Activated naive CD4-positive, alpha-beta T cell (primary cell): ENCODE measurements around the gene CYP24A1.
"Not testable (repeated sequence)": the region's sequence is repeated elsewhere in the genome, so short reads cannot be mapped to it uniquely, and the experiment has no call there.

ENCODE experiments used
- DNase-seq, 4 experiments: peaks; one replicate each; lab custom pipeline; 2025; lab: John Stamatoyannopoulos, UW

The CYP24A1 gene

DNA sequence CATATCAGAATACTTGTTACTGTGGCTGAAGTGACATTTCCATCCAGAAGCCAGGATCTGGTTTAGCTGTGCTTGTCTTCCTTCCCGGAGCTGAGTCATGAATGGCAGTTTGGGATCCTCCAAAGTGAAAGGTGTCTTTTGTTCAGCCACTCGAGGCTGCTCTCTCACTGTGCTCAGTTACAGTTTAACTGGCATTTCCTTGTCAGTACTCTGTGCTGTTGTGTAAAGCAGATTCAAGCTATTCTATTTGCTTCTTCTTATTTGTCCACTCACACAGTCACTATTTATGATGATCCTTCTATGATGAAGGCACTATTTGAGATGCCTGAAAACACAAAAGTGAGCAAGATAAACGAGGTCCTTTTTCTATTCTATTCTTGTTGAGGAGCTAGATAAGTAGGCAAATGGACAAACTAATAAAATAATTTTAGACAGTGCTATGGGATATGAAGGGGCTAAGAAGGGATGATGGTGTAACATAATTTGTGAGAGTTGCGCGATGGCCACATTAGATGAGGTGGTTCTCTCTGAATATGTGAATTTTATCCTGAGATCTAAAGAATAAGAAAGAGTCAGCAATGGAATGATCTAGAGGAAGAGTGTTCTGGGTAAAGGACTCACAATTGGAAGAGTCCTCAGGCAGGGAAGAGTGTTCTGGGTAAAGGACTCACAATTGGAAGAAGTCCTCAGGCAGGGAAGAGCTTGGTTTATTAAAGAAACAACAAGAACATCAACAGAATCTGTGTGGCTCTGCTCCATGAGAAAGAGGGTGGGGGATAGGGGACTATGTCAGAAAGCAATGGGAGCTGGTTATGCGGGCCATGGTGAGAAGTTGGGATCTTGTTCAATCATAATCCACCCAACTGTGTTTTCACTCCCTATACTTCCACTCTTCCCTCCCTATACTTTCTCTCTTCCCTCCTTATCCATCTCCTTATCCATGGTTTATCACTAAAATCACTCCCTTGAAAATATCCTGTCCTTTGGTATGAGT lies 40.1 kb downstream of the CYP24A1 start:
- DNase-seq: no peak

DNA sequence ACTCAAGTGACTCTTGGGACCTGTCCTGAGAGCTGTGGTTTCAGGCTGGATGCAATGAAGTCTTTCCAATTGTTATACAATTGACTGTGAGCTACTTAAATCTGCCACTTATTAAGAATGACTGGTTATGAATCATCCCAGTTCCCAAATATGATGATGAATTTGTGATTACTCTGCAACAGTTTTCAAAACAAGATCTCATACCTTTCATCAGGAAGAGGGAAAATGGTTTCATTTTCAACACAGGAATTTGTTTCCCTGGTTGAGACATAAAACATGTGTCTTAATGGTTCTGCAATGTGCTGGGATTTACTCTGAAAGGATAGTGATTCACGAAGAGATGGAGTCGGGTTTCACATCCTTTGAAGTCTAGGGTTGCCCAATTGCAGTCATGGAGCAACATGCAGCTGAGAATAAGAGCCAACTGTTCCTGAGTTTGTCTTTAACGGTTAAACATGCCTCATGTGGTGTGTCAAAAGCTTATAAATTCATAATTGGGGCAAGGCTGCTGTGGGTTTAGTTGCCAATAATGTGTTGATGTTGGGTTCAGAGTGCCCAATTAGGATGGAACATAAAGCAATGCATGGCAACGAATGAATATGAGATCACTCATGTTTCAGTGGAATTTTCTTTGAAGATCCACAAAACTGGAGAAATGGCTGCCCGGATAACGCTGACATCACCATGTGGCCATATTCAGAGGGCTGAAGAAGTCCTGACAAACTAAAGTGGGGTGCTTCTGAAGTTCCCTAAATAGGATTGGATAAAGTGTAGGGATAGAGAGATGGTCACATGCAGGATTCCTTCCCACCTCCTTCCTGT lies 41.0 kb downstream of the CYP24A1 start:
- no peak for DNase-seq

DNA sequence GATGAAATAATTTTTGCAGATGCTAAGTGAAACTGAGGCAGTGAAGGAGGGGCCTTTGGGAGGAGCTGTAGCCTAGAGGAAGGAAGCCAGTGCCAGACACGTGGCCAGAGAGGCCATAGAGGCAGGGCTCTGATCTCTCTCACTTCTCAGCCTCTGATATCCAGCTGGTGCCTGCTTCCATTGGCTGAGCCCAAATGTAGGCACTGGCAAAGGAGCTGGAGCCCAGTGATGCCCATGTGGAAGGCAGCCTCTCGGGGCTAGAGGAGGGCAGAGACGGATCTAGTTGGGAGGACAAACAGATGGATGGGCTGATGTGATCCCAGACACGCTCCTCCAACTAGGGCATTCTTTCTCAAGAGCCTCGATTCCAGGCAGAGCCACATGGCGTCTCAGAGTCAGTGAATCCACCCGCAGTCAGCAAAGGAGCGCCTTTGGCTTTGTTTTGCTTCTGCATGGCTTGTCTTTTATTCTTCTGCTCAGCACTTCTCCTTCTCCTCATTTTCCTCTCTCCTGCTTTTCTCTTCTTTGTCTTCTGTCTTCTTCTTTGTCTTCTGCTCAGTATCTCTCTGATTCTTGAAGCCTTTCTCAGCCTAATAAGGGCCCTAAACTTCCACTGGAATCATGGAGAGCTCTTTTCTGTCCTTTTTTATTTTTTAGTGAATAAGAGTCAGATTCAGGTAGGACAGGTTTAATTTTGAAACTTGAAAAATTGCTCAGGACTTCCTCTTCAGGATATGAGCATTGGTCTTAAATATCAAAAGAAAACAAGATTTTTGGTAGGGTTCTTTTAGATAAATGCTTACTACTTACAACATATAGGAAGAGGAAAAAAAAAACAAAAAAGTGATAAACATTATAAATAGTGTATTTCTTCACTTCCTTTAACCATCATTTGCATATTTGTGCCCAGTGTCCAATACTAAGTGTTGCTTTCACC lies 41.8 kb downstream of the CYP24A1 start:
- no peak for DNase-seq

DNA sequence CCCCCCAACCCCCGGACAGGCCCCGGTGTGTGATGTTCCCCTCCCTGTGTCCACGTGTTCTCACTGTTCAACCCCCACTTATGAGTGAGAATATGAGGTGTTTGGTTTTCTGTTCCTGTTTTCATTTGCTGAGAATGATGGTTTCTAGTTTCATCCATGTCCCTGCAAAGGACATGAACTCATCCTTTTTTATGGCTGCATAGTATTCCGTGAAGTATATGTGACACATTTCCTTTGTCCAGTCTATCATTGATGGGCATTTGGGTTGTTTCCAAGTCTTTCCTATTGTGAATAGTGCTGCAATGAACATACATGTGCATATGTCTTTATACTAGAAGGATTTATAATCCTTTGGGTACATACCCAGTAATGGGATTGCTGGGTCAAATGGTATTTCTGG lies 42.7 kb downstream of the CYP24A1 start:
- not testable (repeated sequence) for DNase-seq

DNA sequence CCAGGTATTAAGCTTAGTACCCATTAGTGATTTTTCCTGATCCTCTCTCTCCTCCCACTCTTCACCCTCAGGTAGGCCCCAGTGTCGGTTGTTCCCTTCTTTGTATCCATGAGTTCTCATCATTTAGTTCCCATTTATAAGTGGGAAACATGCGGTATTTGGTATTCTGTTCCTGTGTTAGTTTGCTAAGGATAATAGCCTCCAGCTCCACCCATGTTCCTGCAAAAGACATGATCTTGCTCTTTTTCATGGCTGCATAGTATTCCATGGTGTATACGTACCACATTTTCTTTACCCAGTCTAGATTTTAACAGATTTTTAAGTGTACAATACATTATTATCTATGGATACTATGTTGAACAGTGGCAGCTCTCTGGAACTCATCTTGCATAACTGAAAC lies 44.4 kb downstream of the CYP24A1 start:
- no peak for DNase-seq

DNA sequence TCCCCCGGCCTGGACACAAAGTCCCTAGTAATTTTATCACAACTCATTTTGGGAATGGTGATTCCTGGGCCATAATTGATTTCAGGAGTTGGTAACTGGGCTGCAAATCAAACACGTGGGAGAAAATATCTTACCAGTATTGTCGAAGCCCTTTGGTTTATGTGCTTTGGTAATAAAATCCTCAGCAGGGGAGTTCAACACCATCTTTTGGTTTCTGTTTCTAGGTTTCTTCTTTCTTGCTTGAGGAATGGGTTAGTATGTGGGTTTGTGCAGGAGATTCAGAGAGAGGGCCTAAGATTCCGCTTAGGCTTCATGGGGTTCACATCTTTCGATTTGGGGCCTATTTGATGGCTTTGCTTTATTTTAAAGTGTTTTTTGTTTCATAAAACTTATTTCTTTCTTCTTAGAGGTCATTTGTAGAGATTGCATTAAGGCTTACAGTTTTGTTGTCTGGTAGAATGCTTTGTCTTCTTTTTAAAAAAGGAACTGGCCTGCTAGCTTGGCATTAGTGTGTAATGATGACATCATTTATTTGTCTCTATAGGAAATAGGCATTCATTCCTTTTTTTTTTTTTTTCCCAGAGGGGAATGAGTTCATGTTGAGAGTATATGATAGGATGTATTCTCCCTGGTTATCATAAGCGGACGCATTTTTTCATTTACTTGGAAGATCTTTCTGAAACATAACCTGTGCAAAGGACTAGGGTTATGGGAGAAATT lies 45.8 kb downstream of the CYP24A1 start:
- no peak for DNase-seq

DNA sequence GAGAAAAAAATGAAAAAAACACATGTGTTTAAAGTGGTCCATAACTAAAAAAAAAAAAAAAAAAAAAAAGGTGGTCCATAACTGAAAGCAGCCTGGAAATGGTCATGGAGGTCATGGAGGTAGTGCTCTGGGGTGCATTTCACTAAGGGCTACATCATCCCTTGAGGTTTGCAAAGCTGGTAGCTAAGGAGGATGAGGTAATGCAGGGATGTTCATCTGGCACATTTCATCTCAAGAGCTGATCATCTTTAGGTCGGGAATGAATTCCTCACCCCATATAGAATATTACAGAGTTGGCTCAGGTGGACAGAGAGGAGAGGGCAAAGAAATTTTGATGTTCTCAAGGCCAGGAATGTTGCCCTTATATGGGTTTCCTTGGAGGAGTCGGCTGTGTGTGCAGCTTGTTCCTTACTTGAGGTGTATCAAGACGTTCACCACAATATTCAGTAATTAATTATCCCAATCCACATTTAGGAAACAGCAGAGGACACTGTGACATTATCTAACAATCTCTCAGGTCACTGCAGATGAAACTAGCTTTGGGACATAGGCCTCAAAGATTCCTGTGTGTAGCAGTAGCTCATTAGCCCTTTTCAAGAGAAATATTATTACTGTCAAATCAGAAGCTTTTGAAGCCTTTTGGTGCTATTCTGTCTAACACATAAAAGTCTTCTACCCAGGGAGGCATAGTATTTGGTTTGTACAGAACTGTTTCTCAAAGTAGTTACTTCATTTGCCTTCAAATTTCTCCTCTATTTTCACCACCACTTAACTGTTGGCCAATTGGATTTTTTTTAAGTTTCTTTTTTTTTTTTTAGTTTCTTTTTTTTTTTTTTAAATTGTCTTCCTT lies 46.8 kb downstream of the CYP24A1 start:
- no peak for DNase-seq

DNA sequence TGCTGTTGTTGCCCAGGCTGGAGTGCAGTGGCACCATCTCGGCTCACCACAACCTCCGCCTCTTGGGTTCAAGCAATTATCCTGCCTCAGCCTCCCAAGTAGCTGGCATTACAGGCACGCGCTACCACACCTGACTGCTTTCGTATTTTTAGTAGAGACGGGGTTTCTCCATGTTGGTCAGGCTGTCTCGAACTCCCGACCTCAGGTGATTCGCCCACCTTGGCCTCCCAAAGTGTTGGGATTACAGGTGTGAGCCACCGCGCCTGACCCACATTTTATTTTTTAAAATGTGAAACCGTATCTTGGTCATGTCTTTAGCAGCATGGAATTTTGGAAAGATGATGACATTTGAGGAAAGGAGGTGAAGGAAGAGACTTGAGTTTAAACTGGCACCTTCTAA lies 47.5 kb downstream of the CYP24A1 start:
- not testable (repeated sequence) for DNase-seq

DNA sequence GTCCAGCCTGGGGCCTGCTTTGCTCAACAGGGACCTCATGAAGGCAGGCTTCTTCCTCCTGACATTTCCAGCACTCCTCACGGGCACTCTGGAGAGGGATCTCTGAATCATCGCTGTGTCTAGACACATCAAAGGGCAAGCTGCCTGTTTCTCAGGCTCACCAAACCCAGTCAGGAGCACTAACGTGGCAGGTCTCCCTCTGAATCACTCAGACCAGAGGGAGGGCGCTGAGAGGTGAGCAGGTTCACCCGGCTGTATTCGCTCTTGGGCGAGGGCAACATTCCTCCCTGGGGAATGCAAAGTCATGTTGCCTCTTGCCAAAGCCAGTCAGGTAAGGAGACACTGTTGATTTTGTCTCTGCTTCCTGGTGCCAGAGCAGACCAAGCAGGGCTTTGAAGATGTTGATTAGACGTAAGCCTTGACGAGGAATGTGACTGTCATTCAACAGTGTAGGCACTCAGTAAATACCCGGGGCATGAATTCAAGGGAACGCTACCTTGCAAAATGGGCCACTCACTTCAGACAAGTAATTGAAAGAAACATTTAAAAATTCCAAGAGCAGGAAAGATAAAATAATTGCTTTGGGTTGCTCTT lies 50.1 kb downstream of the CYP24A1 start:
- DNase-seq: no peak

DNA sequence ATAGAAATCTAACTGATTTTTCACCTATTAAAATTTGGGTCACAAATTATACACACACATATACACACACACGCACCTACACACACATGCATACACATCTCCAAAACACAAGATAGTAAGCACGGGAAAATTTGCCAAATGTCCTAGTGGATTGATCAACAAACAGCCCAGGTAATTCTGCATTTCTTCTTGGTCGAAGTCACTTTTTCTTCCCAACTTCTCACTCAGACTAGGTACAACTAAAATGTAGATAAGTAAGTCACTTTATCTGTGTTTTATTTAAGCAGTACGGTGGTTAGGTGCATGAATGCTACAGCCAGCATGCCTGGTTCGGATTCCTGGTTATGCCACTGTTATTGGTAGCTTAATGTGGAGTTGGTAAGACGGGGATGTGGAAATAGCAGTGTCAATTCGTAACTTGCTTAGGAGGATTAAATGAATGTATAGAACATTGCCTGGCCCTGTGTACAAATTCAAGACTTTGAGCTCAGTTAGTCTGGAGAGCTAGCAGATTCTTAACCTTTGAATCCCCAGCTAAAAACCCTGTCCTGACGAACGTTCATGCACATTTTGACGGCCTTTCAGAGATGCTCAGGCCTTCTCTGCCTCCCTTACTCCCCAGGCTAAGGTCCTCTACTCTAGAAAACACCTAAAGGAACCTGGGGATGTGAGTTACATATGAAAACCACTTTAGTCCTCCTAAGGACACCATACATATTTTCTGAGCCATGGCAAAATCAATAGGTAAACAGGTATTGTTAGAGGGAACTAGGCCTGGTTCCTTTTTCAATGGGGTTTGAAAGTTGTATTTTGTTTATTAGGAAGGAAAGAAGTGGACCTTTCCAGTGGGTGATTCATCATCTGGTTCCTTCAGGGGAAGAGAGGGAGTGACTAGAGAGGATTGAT lies 50.9 kb downstream of the CYP24A1 start:
- no peak for DNase-seq

DNA sequence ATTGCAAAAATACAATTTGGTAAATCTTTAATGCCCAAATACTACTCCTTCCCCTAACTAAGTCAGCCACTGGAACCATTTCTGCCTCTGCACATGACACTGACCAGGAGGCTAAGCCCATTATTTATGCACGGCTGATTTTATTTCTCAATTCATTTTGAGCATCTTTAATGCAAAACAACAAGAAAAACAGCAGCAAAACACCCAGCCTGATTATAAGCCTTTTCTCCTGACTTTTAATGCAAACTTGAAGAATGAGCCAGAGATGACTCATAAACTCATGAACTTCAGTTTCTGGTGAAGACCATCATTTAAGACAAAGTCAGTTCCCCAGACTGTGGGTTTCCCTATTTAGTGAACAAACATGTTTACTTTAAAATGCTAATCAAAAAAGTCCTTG lies 51.6 kb downstream of the CYP24A1 start:
- DNase-seq: no peak

DNA sequence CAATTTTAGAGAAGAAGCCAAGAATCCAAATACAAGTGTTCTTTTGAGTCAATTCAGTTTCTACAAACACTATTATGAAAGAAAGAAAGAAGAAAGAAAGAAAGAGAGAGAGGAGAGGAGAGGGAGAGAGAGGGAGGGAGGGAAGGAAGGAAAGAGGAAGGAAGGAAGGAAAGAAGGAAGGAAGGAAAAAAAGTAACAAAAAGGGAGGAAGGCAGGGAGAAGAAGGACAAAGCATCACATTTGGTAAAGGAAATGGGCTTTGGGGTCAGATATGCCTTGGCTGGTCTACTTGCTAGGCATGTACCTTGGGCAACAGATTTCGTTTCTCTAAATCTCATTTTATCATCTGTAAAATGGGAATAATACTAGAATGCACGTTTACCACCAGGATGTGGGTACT lies 54.0 kb downstream of the CYP24A1 start:
- DNase-seq: no peak

DNA sequence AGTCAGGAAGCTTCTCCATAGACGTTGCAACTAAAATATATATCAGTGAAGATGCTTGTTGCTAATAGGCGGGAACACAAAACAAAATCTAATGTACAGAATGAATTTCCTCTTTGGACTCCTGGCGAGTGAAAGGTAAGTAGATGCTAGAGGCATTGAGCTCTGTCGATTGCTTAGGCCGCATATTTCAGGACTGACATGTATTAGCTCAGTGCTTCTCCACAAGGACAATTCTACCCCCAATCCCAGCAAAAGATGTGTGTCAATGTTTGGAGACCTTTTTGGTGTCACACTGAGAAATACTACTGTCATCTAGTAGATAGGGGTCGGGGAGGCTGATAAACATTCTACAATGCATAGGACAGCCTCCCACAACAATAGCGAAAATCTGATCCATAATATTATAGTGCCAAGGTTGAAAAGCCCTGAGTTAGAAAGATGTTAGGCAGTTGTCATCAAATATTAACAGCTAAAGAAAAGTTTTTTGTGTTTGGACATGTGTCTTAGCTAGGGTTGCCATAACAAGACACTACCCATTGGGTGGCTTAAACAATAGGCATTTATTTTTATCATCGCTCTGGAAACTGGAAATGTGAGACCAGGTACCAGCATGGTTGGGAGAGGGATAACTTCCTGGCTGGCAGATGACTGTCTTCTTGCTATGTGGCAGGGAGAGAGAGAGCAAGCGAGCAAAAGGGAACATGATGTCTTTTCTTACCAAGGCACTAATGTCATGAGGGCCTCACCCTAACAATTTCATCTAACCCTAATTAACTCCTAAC lies 55.4 kb downstream of the CYP24A1 start:
- DNase-seq: no peak

DNA sequence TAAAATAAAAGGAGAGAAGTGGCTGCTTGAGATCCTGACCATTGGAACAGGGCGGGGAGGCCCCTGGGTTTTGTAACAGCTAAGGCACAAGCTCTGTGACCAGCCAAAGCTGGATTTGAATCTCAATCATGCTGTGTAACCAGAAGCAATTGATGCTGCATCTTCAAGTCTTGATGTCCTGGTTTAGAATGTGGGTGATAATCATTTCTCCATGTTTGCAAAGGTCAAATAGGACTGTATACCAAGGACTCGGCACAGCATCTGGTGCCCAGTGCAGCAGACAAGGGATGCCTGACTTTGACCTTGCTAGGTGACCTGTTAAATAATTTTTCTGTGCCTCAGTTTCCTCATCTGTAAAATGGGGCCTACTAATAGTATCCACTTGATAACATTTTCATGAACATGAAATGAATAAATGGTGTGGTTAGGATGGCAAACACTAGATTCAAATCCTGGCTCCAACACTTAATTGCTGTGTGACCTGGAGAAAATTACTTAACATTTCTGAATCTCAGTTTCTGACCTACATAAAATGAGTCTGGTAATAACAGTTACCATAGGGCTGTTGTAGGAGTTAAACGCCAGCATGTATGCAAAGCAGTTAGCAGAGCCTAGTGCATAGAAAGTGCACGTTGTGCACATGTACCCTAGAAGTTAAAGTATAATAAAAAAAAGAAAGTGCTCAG lies 57.1 kb downstream of the CYP24A1 start:
- no peak for DNase-seq

DNA sequence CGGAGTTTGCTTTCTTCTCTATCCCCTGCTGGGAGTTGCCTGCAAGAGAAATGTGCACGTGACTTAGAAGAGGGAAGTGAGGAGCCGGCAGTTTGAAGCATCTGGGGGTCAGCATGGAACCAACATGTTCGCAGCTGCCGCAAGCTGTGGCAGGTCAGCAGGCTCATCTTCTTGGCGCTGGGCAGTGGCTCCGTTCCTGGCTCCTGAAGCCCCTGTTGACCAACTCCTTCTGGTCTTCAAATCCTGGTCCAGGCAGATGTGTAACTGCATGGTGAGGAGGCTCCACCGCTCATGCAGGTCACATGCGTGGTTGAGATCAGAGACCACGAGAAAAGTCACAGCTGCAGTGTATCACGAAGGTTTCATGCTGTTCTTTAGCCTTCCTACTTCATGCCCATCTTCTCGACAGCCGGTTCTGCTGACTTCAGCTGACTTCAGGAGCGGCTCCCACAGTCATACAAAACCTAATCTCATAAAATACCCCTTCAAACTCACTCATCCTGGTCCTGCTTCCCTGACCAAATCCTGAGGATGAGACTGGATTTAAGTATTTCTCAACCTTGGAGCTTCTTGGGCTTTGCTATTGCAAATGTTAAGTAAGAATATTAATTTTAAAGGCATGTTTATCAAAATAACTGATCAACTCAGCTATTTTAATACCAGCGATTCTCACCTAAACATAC lies 58.5 kb downstream of the CYP24A1 start:
- no peak for DNase-seq

DNA sequence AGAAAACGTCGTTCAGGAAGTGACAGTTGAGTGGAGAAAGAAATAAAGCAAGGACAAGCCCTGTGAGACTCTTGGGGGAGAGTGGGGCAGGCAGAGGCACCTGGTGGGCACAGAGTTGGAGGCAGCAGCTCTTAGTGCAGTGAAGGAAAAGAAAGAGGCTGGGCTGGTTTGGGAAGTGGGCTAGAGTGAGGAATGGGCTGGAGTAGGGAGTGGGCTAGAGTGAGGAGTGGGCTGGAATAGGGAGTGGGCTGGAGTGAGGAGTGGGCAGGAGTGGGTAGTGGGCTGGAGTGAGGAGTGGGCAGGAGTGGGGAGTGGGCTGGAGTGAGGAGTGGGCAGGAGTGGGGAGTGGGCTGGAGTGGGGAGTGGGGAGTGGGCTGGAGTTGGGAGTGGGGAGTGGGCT lies 59.7 kb downstream of the CYP24A1 start:
- no peak for DNase-seq

DNA sequence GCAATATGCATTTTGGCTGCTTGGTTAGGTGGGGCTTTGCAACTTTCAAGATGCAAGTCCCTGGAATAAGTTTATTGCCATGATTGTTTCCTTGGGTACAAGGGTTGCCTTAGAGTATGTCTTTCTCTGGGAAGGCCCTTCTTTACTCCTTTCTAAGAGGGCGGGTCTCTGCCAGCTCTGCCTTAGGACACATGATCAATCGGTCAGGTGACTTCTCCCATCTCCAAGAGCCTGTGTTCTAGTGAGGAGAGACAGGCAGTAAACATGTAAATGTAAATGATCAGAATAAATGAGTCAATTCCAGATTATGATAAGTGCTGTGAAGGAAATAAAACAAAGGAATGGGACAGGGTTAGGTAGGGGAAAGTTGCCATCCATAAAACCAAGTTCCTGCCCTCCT lies 60.2 kb downstream of the CYP24A1 start:
- no peak for DNase-seq
